CD4-positive, alpha-beta T cell treated with Interferon alpha-2 for 1 hour (primary cell): ENCODE results near the gene SLC6A9.

Experiments used
- DNase-seq, 2 donors: peaks; one replicate each; pipeline ENCODE4 v3.0.0-alpha.2; 2020 to 2022

The SLC6A9 gene

DNA sequence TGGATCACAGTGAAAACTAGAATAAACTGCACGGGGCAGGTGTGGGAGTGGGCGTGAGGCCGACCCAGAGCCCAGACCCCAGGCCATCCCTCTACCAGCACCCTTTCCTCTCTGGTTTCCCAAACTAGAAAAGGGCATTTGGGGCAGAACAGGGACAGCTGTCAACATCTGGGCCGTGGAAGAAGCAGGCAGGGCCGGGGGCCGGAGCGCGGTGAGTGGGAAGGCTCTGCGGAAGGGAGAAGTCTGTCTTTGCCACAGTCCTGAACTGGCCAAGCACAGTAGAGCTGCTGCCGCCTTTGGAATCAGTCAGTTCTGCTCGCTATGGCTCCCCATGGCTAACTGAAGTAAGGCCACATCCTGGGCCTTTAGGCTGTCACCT is 33.3 kb downstream of the SLC6A9 start:
- DNase-seq = no peak

DNA sequence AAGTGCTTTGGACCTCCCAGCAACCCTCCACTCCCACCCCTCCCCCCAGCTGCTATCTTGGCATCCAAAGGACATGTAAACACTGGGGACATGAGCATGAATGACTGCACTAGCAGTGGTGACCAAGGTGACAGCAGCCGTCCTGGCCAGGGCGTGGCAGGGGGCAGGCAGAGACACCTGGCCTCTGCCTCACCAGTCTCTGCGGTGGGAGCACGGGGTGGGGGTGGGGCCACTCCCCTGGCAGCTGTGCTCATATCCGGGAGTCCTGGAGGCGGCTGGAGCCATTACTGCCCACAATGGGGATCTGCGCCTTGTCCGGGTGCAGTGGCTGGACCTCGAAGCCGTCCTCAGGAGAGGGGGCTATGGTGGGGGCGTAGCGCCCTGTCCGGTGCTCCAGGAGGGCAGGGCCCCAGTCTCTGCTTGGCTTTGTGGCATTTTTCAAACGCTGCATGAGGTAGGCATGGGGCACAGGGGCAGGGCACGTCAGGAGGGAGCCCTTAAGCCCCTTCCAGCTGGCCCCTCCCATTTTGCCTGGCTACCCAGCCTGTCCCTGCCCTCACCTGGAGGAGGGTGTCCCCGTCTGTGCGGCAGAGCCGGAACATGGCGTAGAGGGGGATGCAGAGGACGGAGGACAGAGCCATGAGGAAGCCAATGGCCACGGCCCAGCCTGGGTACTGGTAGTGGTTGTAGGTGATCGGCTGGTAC is 33.8 kb downstream of the SLC6A9 start:
- no peak for DNase-seq

GRCh38 chr1:43996733-43997115 is 34.5 kb downstream of the SLC6A9 start:
- DNase-seq = no peak

- no peak for DNase-seq
These were observed 35.1 kb downstream of the SLC6A9 start for GRCh38 chr1:43995984-43996732.

- DNase-seq = no peak
These were observed 36.2 kb downstream of the SLC6A9 start for GRCh38 chr1:43994794-43995790.

DNA sequence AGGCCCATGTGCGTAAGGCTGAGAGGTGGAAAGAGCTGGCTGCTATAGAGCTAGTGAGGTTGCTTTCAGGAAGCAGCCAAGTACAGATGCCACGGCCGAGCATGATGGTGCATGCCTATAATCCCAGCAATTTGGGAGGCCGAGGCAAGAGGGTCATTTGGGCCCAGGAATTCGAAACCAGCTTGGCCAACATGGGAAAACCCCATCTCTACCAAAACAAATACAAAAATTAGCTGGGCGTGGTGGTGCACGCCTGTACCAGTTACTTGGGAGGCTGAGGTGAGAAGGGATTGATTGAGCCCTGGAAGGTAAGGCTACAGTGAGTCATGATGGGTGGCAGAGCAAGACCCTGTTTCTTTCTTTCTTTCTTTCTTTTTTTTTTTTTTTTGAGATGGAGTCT is 37.2 kb downstream of the SLC6A9 start:
- DNase-seq = no peak

GRCh38 chr1:43993206-43993914 is 37.9 kb downstream of the SLC6A9 start:
- DNase-seq = no peak

GRCh38 chr1:43992232-43992995 is 38.8 kb downstream of the SLC6A9 start:
- DNase-seq = no peak

- peak; percentile 72 to 83 for DNase-seq
These were observed 39.6 kb downstream of the SLC6A9 start, which contains the start of gene CCDC24 for GRCh38 chr1:43991476-43992231. CCDC24 (plus strand) TSS chr1:43991599; CDS start chr1:43991879, 280 bp downstream.

GRCh38 chr1:43991200-43991475 is 40.1 kb downstream of the SLC6A9 start:
- DNase-seq = no peak

DNA sequence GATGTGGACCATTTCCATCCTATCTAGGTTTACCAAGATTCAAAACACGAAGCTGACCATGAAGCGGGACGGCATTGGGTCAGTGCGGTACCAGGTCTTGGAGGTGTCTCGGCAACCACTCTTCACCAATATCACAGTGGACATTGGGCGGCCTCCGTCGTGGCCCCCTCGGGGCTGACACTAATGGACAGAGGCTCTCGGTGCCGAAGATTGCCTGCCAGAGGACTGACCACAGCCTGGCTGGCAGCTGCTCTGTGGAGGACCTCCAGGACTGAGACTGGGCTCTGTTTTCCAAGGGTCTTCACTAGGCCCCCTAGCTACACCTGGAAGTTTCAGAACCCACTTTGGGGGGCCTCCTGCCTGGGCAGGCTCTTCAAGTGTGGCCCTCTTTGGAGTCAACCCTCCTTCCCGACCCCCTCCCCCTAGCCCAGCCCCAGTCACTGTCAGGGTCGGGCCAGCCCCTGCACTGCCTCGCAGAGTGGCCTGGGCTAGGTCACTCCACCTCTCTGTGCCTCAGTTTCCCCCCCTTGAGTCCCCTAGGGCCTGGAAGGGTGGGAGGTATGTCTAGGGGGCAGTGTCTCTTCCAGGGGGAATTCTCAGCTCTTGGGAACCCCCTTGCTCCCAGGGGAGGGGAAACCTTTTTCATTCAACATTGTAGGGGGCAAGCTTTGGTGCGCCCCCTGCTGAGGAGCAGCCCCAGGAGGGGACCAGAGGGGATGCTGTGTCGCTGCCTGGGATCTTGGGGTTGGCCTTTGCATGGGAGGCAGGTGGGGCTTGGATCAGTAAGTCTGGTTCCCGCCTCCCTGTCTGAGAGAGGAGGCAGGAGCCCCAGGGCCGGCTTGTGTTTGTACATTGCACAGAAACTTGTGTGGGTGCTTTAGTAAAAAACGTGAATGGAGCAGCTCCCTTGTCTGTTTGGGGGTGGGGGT is 40.7 kb downstream of the SLC6A9 start:
- no peak for DNase-seq

DNA sequence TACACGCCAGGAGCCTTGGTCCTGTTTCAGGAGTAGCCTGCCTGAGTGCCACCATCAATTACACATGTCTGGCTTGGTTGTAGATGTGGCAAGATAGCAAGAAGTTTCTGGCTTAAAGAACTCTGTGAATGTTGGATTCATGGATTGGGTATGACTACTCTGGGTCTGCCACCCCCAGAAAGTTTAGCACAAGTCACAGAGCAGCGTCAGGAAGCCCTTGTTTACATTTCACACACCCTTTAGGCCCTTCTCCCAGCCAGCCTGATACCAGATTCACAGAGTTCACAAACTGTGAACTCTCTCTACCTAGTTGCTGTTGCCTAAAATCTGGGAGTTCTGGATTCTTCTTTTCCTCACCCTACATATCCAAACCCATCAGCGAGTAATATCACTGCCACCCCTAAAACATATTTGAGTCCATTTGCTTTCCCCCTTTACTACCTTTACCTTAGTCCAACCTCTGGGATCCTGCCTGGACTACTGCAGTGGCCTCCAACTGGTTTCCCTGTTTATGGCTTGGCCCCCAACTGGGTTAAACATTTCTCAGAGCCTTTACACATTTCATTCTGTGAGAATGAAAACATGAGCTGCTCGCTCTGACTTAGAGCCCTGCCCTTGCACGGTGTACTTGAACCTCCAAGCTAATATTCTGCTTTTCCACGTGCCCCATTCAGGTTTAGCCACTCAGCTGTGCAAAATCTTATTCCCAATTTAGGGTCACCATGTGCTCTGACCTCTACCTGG is 43.9 kb downstream of the SLC6A9 start:
- DNase-seq = no peak

DNA sequence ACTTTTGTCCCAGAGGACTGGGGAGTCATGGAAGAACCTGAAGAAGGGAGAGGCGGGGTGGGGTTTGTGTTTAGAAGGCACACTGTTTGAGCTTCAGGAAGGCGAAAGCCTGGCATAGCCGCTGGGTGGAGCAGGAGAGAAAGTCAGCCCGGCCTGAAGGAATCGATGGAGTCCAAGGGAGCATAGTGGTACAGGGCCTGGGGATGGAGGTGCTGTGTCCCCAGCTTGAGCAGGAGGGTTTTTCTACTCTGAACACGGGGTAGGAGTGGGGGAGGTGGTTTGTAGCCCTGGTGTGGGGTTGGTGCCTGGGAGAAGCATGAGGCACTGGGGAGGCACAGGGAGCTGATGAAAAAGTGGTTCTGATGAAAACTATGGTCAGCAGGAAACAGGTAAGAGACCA is 44.5 kb downstream of the SLC6A9 start:
- no peak for DNase-seq

DNA sequence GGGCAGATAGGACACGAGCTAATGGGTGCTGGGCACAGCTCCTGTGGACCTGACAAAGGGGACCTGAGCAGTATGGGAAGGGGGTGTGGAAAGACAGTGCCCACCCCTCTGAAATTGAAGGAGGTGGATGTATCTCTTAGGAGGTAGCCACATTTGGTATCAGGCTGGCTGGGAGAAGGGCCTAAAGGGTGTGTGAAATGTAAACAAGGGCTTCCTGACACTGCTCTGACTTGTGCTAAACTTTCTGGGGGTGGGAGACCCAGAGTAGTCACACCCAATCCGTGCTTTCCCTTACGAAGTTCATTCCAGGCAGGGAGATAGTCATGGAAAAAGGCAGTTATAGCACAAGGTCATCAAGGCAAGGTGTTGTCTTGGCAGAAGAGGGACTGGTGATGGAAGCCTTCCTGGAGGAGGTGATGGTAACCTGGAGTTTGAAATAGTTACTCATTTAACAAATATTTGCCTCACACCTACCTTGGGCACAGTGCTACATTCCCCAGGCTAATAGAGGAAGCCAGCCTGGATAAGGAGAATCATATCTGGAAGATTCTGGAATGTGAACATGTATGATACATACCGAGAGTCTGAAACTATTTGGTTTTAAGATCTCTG is 45.2 kb downstream of the SLC6A9 start:
- no peak for DNase-seq

- DNase-seq = no peak
These were observed 46.4 kb downstream of the SLC6A9 start for GRCh38 chr1:43984855-43985254.

DNA sequence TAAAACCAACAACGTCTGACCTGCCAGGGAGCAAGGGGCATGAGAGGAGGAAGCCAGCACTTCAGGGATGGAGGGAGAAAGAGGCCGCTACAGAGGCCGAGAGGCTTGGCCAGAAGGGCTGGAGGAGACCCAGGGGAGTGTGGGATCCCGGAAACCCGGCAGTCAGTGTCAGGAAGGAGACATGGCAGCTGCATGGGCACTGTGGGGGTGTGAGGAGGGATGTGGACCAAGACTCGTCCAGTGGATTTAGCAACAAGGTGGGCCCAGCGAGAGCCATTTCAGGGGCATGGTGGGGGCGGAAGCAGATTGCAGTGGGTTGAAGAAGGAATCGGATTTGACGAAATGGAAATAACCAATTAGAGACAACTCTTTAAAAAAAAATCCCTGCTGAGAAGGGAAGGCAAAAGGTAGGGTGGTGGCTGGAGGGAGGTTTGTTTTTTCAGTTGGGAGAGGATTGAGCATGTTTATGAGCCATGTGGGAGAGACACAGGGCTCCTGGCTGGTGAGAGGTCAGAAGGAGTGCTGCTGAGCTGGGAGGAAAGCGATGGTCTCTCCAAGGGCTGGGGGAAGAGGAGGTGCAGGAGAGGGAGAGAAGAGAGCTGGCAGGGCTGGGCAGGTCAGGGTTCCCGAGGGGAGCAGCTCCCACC is 47.9 kb downstream of the SLC6A9 start:
- DNase-seq = no peak

DNA sequence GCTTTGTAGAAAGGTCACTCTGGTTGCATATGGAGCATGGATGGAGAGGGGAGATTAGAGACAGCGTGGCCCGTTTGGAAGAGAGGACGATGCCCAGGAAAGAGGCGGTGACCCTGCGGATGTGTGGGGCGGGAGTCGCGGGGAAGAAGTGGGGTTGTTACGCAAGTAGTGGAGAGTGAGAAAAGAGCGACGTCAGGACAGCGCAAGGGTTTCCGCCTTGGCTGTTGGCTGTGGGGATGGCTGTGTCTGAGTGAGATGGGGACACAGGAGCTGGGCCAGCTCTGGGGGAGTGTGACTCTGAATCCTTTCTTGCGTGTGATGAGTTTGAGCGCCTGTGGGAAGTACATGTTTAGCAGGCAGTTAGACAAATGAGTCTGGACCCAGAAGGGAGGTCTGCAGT is 48.5 kb downstream of the SLC6A9 start:
- peak in 1 of 2 donors; percentile 9 for DNase-seq

GRCh38 chr1:43982241-43982640 is 49.0 kb downstream of the SLC6A9 start:
- no peak for DNase-seq
